Esophagus squamous epithelium (tissue), 4 donors: Measurements from ENCODE around the gene INHBC.

ENCODE experiments used
- CTCF ChIP-seq, 6 experiments: fragments of 450-650 bp in 4 of 6; fragments of 200-600 bp in 2 of 6; sonication (generic) in 2 of 6; IDR thresholded peaks; one replicate each; pipeline ENCODE4 v1.5.1; 2016 to 2019; ENCODE audit warnings: antibody characterized with exemption in 6 of 6, mild to moderate bottlenecking in 4 of 6, moderate library complexity in 4 of 6
- POLR2A ChIP-seq, 4 donors: fragments of 450-650 bp; IDR thresholded peaks; one replicate each; pipeline ENCODE4 v1.6.1; 2017; ENCODE audit warnings: antibody characterized with exemption in 4 of 4, mild to moderate bottlenecking in 4 of 4, moderate library complexity in 3 of 4

- TF ChIP-seq CTCF (IDR thresholded peaks at IDR 0.05) (no peak), POLR2A (IDR thresholded peaks at IDR 0.05) (no peak)
Measured at GRCh38 chr12:57465030-57465746, 30.6 kb downstream of the INHBC start.
